ENCODE results near the gene DEF6. TPM values are rescaled to one million over a fixed set of nuclear protein-coding genes. Genes with fewer than 3 reads are reported as not detected.

Gene DEF6
- total and polyA plus RNA-seq, 11 donors = 0.38 to 14.4 (median 1.1) TPM

- peak overlapping the region in 1 of 12 donors; percentile 86 for H3K27ac ChIP-seq
- peaks cover 0 to 9% (median 0%) of the 10 kb centered on the region in 9 donors for H3K36me3 ChIP-seq
- TF ChIP-seq, protein P1, sequence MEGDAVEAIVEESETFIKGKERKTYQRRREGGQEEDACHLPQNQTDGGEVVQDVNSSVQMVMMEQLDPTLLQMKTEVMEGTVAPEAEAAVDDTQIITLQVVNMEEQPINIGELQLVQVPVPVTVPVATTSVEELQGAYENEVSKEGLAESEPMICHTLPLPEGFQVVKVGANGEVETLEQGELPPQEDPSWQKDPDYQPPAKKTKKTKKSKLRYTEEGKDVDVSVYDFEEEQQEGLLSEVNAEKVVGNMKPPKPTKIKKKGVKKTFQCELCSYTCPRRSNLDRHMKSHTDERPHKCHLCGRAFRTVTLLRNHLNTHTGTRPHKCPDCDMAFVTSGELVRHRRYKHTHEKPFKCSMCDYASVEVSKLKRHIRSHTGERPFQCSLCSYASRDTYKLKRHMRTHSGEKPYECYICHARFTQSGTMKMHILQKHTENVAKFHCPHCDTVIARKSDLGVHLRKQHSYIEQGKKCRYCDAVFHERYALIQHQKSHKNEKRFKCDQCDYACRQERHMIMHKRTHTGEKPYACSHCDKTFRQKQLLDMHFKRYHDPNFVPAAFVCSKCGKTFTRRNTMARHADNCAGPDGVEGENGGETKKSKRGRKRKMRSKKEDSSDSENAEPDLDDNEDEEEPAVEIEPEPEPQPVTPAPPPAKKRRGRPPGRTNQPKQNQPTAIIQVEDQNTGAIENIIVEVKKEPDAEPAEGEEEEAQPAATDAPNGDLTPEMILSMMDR (IDR thresholded peaks at IDR 0.05) = no peak
- no peak for TF ChIP-seq POLR2A (IDR thresholded peaks at IDR 0.05)
- no peaks in the 10 kb centered on the region for H3K9me3 ChIP-seq
- DNase-seq = no peak
- H3K4me3 ChIP-seq = peak overlapping the region in 1 of 12 donors; percentile 25
- peaks cover 0 to 55% (median 0%) of the 10 kb centered on the region in 12 donors for H3K4me1 ChIP-seq
- no peaks in the 10 kb centered on the region for H3K27me3 ChIP-seq
- no peak for ATAC-seq
- intact Hi-C loops (cut with DNase I) = no loop called here
- 91 to 95% (median 94%) methylated on average over 18 to 19 of the region's 19 CpGs for WGBS, 4 donors
Observed at GRCh38 chr6:35312076-35312800, 14.6 kb downstream of the DEF6 start.

- H3K9me3 ChIP-seq = no peaks in the 10 kb centered on the region
- no peaks in the 10 kb centered on the region for H3K27me3 ChIP-seq
- H3K4me1 ChIP-seq = peaks cover 0 to 55% (median 3%) of the 10 kb centered on the region in 12 donors
- 43 to 87% (median 55%) methylated on average over 2 of the region's 2 CpGs for WGBS, 4 donors
- ATAC-seq (no peak), DNase-seq (no peak)
- intact Hi-C loops (cut with DNase I) = no loop called here
- H3K27ac ChIP-seq = peak overlapping the region in 1 of 12 donors; percentile 86
- H3K36me3 ChIP-seq = peaks cover 0 to 13% (median 0%) of the 10 kb centered on the region in 9 donors
- H3K4me3 ChIP-seq = no peak overlapping the region
- no peak for TF ChIP-seq POLR2A (IDR thresholded peaks at IDR 0.05)
- TF ChIP-seq, protein P1 (IDR thresholded peaks at IDR 0.05) = no peak
Observed at GRCh38 chr6:35312807-35313206, 15.2 kb downstream of the DEF6 start.

DNA sequence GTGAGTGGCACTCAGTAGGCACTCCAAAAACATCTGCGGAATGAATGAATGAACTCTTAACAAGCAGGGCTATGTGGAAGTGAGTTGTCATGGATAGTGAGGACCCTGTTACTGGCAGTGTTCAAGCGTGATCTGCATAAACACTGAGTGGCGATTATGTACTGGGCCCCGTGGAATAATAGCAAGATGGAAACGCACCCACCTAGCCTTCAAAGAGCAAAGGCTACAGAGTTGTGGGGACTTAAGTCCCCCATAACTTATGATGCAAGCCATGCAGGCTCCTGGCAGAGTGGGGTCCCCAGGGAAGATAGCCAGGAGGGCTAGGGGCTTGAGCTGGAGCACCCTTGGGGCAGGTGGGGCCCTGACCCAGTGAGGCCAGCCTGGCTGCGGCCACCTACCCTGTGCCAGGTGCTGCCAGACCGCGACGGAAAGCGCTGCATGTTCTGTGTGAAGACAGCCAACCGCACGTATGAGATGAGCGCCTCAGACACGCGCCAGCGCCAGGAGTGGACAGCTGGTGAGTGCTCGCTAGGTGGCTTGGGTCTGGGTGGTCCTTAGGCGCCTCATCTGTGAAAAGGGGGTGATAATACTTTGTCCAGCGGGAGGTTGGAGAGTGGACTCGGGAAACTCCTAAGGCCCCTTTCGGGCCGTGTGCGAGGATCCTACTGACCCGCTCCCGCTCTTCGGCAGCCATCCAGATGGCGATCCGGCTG is 20.0 kb downstream of the DEF6 start:
- 26 to 32% (median 32%) methylated on average over 27 to 28 of the region's 28 CpGs for whole genome bisulfite sequencing, 4 donors
- peak overlapping the region; percentile 30 to 67 (median 60) for H3K4me3 ChIP-seq
- ATAC-seq (peak in 3 of 4 donors; percentile 23 to 45 (median 37)), DNase-seq (no peak)
- intact Hi-C loops (cut with DNase I) = no loop called here
- H3K27ac ChIP-seq = peak overlapping the region in 7 of 12 donors; percentile 9 to 67 (median 28)
- peaks cover 0 to 59% (median 0%) of the 10 kb centered on the region in 9 donors for H3K36me3 ChIP-seq
- TF ChIP-seq, protein P1 (IDR thresholded peaks at IDR 0.05) = no peak
- TF ChIP-seq POLR2A (IDR thresholded peaks at IDR 0.05) = no peak
- H3K4me1 ChIP-seq = peaks cover 0 to 20% (median 5%) of the 10 kb centered on the region in 12 donors
- H3K9me3 ChIP-seq = no peaks in the 10 kb centered on the region
- no peaks in the 10 kb centered on the region for H3K27me3 ChIP-seq

Measured in heart left ventricle (tissue), 16 donors.